Measurements from ENCODE around the gene C16orf86.
"Not testable (repeated sequence)": the region's sequence is repeated elsewhere in the genome, so short reads cannot be mapped to it uniquely, and the experiment has no call there.

Gene C16orf86

DNA sequence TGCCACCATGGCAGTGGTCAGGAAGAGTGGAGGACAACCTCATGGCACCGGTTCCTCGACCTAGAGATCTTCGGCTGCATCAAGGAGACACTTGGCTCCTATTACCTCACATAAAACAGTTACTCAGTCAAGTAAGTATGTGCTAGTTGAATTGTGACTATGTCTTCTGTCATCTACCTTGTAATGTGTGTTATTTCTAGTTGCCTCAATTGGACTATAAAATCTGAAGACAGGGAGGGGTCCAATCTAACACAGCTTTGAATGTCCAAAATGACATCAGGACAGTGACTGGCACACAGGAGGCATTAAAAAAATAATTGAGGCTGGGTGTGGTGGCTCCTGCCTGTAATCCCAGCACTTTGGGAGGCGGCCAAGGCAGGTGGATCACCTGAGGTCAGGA lies 17.2 kb downstream of the C16orf86 start:
- no CpG with 5 or more reads among the region's 4 CpGs for WGBS (ENCODE audit: extremely low coverage, insufficient coverage, insufficient read length)

DNA sequence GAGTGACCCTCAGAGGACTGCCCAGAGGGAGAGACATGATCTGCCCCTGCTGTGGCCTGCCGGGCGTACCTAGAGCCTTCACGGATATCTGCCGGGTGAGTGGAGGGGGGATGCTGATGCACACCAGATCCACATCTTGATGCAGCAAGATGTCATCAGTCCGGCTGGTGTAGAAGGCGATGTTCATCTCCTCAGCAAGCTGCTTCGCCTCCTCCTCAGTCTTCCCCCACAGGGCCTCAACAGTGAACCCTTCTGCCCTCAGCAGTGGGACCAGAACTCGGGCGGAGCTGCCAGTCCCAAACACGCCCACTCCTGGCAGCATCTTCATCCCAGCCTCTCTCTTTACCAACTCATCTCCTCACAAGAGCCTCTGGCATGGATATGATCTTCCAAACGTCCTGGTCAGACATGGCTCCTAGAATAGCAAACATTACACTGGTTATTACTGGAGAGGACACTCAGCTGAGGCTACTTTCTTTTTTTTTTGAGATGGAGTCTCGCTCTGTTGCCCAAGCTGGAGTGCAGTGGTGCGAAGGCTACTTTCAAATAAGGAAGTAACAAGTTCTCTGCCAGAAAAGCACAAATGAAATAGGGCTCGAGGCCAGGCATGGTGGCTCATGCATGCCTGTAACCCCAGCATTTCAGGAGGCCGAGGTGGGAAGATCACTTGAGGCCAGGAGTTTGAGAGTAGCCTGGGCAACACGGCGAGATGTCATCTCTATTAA lies 18.9 kb downstream of the C16orf86 start:
- H3K27ac ChIP-seq (ENCODE audit: low read depth, low read length), result no peak overlapping the region
- H3K4me2 ChIP-seq (ENCODE audit: low read length), result no peak overlapping the region
- H3K14ac ChIP-seq (ENCODE audit: low read length), result no peak overlapping the region
- no peak overlapping the region for H2BK12ac ChIP-seq (ENCODE audit: low read length)
- H3K9me3 ChIP-seq (ENCODE audit: insufficient read depth, low read depth, low read length), result no peaks in the 10 kb centered on the region
- no peak overlapping the region for H3K4ac ChIP-seq (ENCODE audit: low read depth, low read length)
- no peak overlapping the region for H4K12ac ChIP-seq (ENCODE audit: low read depth, low read length)
- no peak overlapping the region for H3K9ac ChIP-seq (ENCODE audit: low read length)
- no peak overlapping the region for H4K91ac ChIP-seq (ENCODE audit: low read depth, low read length)
- WGBS (ENCODE audit: extremely low coverage, insufficient coverage, insufficient read length), result no CpG with 5 or more reads among the region's 17 CpGs
- no peak overlapping the region for H2AK5ac ChIP-seq (ENCODE audit: low read length)
- no peak overlapping the region for H3K23ac ChIP-seq (ENCODE audit: low read length)
- no peaks in the 10 kb centered on the region for H3K27me3 ChIP-seq (ENCODE audit: insufficient read depth, low read length)
- H2BK5ac ChIP-seq (ENCODE audit: low read depth, low read length, poor library complexity), result no peak overlapping the region
- H3K79me2 ChIP-seq (ENCODE audit: control insufficient read depth, insufficient read depth, low read length, poor library complexity), result no peaks in the 10 kb centered on the region
- no peak for DNase-seq
- H2BK120ac ChIP-seq (ENCODE audit: insufficient read depth, low read length, poor library complexity), result no peak overlapping the region
- H3K4me1 ChIP-seq (ENCODE audit: control insufficient read depth in 1 of 2, insufficient read depth in 2 of 2, low read length in 2 of 2), result no peaks in the 10 kb centered on the region
- no peak overlapping the region for H2AFZ ChIP-seq (ENCODE audit: insufficient read depth, low read length, poor library complexity)
- H4K8ac ChIP-seq (ENCODE audit: low read depth, low read length), result no peak overlapping the region
- H3K4me3 ChIP-seq (ENCODE audit: low read depth, low read length), result no peak overlapping the region
- H3K79me1 ChIP-seq (ENCODE audit: low read length), result no peaks in the 10 kb centered on the region
- peaks cover 23 to 24% of the 10 kb centered on the region in 2 experiments for H3K36me3 ChIP-seq (ENCODE audit: control insufficient read depth in 1 of 2, insufficient read depth in 2 of 2, low read length in 2 of 2)
- H3K18ac ChIP-seq (ENCODE audit: low read length), result no peak overlapping the region

More for the DNA sequence above, 17.2 kb downstream of the C16orf86 start:
- Histone ChIP-seq H4K8ac (ENCODE audit: low read depth, low read length) (no peak overlapping the region), H3K4me2 (ENCODE audit: low read length) (no peak overlapping the region), H3K27me3 (ENCODE audit: insufficient read depth, low read length) (no peaks in the 10 kb centered on the region), H4K91ac (ENCODE audit: low read depth, low read length) (no peak overlapping the region), H2BK5ac (ENCODE audit: low read depth, low read length, poor library complexity) (no peak overlapping the region), H3K4ac (ENCODE audit: low read depth, low read length) (no peak overlapping the region), H3K36me3 (ENCODE audit: control insufficient read depth in 1 of 2, insufficient read depth in 2 of 2, low read length in 2 of 2) (peaks cover 28 to 29% of the 10 kb centered on the region in 2 experiments), H3K79me1 (ENCODE audit: low read length) (no peaks in the 10 kb centered on the region), H2BK12ac (ENCODE audit: low read length) (no peak overlapping the region), H3K4me1 (ENCODE audit: control insufficient read depth in 1 of 2, insufficient read depth in 2 of 2, low read length in 2 of 2) (no peaks in the 10 kb centered on the region), H3K4me3 (ENCODE audit: low read depth, low read length) (no peak overlapping the region), H3K9ac (ENCODE audit: low read length) (no peak overlapping the region), H2AK5ac (ENCODE audit: low read length) (no peak overlapping the region), H2BK120ac (ENCODE audit: insufficient read depth, low read length, poor library complexity) (no peak overlapping the region), H3K18ac (ENCODE audit: low read length) (no peak overlapping the region), H4K12ac (ENCODE audit: low read depth, low read length) (no peak overlapping the region), H3K14ac (ENCODE audit: low read length) (no peak overlapping the region), H3K79me2 (ENCODE audit: control insufficient read depth, insufficient read depth, low read length, poor library complexity) (no peaks in the 10 kb centered on the region), H3K9me3 (ENCODE audit: insufficient read depth, low read depth, low read length) (no peaks in the 10 kb centered on the region), H3K27ac (ENCODE audit: low read depth, low read length) (no peak overlapping the region), H2AFZ (ENCODE audit: insufficient read depth, low read length, poor library complexity) (no peak overlapping the region), H3K23ac (ENCODE audit: low read length) (no peak overlapping the region)
- peak in 1 of 2 donors; percentile 64 for DNase-seq

DNA sequence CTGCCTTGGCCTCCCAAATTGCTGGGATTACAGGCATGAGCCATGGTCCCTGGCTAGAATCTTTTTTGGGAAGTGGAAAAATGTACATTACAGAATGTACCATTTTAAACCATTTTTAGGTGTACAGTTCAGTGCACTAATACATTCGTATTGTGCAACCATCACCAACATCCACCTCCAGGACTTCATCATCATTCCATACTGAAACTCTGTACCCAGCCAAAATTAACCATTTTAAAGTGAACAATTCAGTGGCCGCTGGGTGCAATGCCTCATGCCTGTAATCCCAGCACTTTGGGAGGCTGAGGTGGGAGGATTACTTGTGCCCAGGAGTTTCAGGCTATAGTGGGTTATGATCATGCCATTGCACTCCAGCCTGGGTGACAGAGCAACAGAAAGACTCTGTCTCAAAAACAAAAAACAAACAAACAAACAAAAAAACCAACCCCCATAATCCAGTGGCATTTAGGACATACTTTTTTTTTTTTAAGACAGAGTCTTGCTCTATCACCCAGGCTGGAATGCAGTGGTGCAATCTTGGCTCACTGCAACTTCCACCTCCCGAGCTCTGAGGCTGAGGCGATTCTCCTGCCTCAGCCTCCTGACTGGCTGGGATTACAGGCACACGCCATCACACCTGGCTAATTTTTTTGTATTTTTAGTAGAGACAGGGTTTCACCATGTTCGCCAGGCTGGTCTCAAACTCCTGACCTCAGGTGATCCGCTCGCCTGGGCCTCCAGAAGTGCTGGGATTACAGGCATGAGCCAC lies 27.1 kb downstream of the C16orf86 start:
- not testable (repeated sequence) for H3K4me3 ChIP-seq (ENCODE audit: low read depth, low read length); H3K9me3 ChIP-seq (ENCODE audit: insufficient read depth, low read depth, low read length); H3K27ac ChIP-seq (ENCODE audit: low read depth, low read length); H4K8ac ChIP-seq (ENCODE audit: low read depth, low read length); H3K23ac ChIP-seq (ENCODE audit: low read length); H3K9ac ChIP-seq (ENCODE audit: low read length); H2BK12ac ChIP-seq (ENCODE audit: low read length); H3K4ac ChIP-seq (ENCODE audit: low read depth, low read length); H3K27me3 ChIP-seq (ENCODE audit: insufficient read depth, low read length); H4K12ac ChIP-seq (ENCODE audit: low read depth, low read length); H3K79me2 ChIP-seq (ENCODE audit: control insufficient read depth, insufficient read depth, low read length, poor library complexity); H2AFZ ChIP-seq (ENCODE audit: insufficient read depth, low read length, poor library complexity); H2BK120ac ChIP-seq (ENCODE audit: insufficient read depth, low read length, poor library complexity); H3K36me3 ChIP-seq (ENCODE audit: control insufficient read depth in 1 of 2, insufficient read depth in 2 of 2, low read length in 2 of 2); H2BK5ac ChIP-seq (ENCODE audit: low read depth, low read length, poor library complexity); H3K79me1 ChIP-seq (ENCODE audit: low read length); H2AK5ac ChIP-seq (ENCODE audit: low read length); H3K4me2 ChIP-seq (ENCODE audit: low read length); H3K18ac ChIP-seq (ENCODE audit: low read length); H3K14ac ChIP-seq (ENCODE audit: low read length)
- DNase-seq, result peak; percentile 71 to 78
- Histone ChIP-seq H3K4me1 (ENCODE audit: control insufficient read depth in 1 of 2, insufficient read depth in 2 of 2, low read length in 2 of 2) (peaks cover 11 to 13% of the 10 kb centered on the region in 2 experiments), H4K91ac (ENCODE audit: low read depth, low read length) (peak overlapping the region; percentile 48)
- no CpG with 5 or more reads among the region's 8 CpGs for WGBS (ENCODE audit: extremely low coverage, insufficient coverage, insufficient read length)

DNA sequence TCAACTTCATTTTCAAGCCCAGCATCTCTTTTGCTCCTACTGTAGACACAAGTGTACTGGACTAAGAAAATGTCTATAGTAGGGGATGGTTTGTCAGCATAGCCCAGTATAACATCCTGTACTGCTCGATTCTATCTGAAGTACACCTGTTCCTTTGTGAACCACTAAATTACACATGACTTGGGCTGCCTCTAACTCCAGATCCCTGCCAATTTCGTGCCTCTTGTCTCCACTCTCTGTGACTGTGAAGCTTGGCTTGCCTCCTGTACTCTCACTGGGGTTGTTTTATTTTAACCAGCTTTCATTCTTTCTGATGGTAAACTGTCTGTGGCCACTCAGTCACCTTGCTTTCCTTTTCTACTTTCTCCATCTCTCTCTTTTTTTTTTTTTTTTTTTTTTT lies 28.0 kb downstream of the C16orf86 start:
- Histone ChIP-seq H2BK120ac (ENCODE audit: insufficient read depth, low read length, poor library complexity) (no peak overlapping the region), H4K91ac (ENCODE audit: low read depth, low read length) (no peak overlapping the region), H3K18ac (ENCODE audit: low read length) (no peak overlapping the region), H3K14ac (ENCODE audit: low read length) (no peak overlapping the region), H2AK5ac (ENCODE audit: low read length) (no peak overlapping the region), H3K23ac (ENCODE audit: low read length) (no peak overlapping the region), H2BK12ac (ENCODE audit: low read length) (no peak overlapping the region), H2AFZ (ENCODE audit: insufficient read depth, low read length, poor library complexity) (no peak overlapping the region), H3K9me3 (ENCODE audit: insufficient read depth, low read depth, low read length) (peaks cover 3% of the 10 kb centered on the region), H3K4ac (ENCODE audit: low read depth, low read length) (no peak overlapping the region), H3K4me3 (ENCODE audit: low read depth, low read length) (no peak overlapping the region), H3K4me1 (ENCODE audit: control insufficient read depth in 1 of 2, insufficient read depth in 2 of 2, low read length in 2 of 2) (peaks cover 11 to 13% of the 10 kb centered on the region in 2 experiments), H3K4me2 (ENCODE audit: low read length) (no peak overlapping the region), H3K27me3 (ENCODE audit: insufficient read depth, low read length) (no peaks in the 10 kb centered on the region), H3K79me2 (ENCODE audit: control insufficient read depth, insufficient read depth, low read length, poor library complexity) (no peaks in the 10 kb centered on the region), H3K79me1 (ENCODE audit: low read length) (peaks cover 2% of the 10 kb centered on the region), H3K27ac (ENCODE audit: low read depth, low read length) (no peak overlapping the region), H4K12ac (ENCODE audit: low read depth, low read length) (no peak overlapping the region), H2BK5ac (ENCODE audit: low read depth, low read length, poor library complexity) (no peak overlapping the region), H3K9ac (ENCODE audit: low read length) (no peak overlapping the region), H4K8ac (ENCODE audit: low read depth, low read length) (no peak overlapping the region), H3K36me3 (ENCODE audit: control insufficient read depth in 1 of 2, insufficient read depth in 2 of 2, low read length in 2 of 2) (peaks cover 0 to 3% of the 10 kb centered on the region in 2 experiments)
- no peak for DNase-seq
- WGBS (ENCODE audit: extremely low coverage, insufficient coverage, insufficient read length), result no CpG with 5 or more reads among the region's 2 CpGs
